Hepatocyte (in vitro differentiated cells): Measurements from ENCODE around the gene NLK.

Experiments
- CTCF ChIP-seq: fragments of 200-600 bp; sonication (generic); IDR thresholded peaks from 2 replicates; pipeline ENCODE4 v1.5.1; 2016; ENCODE audit warnings: antibody characterized with exemption, mild to moderate bottlenecking; ENCODE audit not compliant: poor library complexity
- EZH2 ChIP-seq: fragments of 200-600 bp; sonication (generic); IDR thresholded peaks from 2 replicates; pipeline ENCODE4 v1.6.1; 2016; ENCODE audit warnings: antibody characterized with exemption, mild to moderate bottlenecking, borderline replicate concordance
- EZH2phosphoT487 ChIP-seq: fragments of 200-600 bp; sonication (generic); IDR thresholded peaks from one replicate; pipeline ENCODE4 v1.6.1; 2018; ENCODE audit warnings: antibody characterized with exemption, mild to moderate bottlenecking, low read depth, moderate library complexity; ENCODE audit not compliant: unreplicated experiment, severe bottlenecking

GRCh38 chr17:28230011-28230410, 187.5 kb downstream of the NLK start:
- TF ChIP-seq CTCF (no peak), EZH2phosphoT487 (no peak), EZH2 (no peak)
